SW480 (cell line): ENCODE results near the gene UPP2.

Experiments
- DNase-seq: peaks from one replicate; pipeline ENCODE4 v3.0.0-alpha.2; 2016; ENCODE audit warnings: low spot score

Gene UPP2

GRCh38 chr2:158140201-158140600, 38.5 kb downstream of the UPP2 start:
- DNase-seq, result no peak

GRCh38 chr2:158142165-158142564, 40.5 kb downstream of the UPP2 start:
- DNase-seq, result no peak

GRCh38 chr2:158142568-158143332, 41.1 kb downstream of the UPP2 start:
- DNase-seq, result no peak

- DNase-seq, result no peak
Observed at GRCh38 chr2:158143703-158144360, 42.2 kb downstream of the UPP2 start.

GRCh38 chr2:158144914-158145625, 43.4 kb downstream of the UPP2 start:
- no peak for DNase-seq

GRCh38 chr2:158153270-158154015, 51.8 kb downstream of the UPP2 start:
- no peak for DNase-seq

GRCh38 chr2:158154596-158154995, 52.9 kb downstream of the UPP2 start:
- no peak for DNase-seq

GRCh38 chr2:158172719-158173118, 71.0 kb downstream of the UPP2 start:
- DNase-seq, result no peak

GRCh38 chr2:158174495-158174894, 72.8 kb downstream of the UPP2 start:
- no peak for DNase-seq

- no peak for DNase-seq
Observed at GRCh38 chr2:158174956-158175355, 73.3 kb downstream of the UPP2 start.

GRCh38 chr2:158178646-158179045, 77.0 kb downstream of the UPP2 start:
- no peak for DNase-seq

- peak; percentile 31 for DNase-seq
Observed at GRCh38 chr2:158179660-158180059, 78.0 kb downstream of the UPP2 start.

- DNase-seq, result peak; percentile 16
Observed at GRCh38 chr2:158181171-158181570, 79.5 kb downstream of the UPP2 start.

- no peak for DNase-seq
Observed at GRCh38 chr2:158182676-158183295, 81.1 kb downstream of the UPP2 start.

GRCh38 chr2:158184001-158184400, 82.3 kb downstream of the UPP2 start:
- DNase-seq, result no peak

GRCh38 chr2:158184556-158185343, 83.1 kb downstream of the UPP2 start:
- no peak for DNase-seq
